Activated CD8-positive, alpha-beta T cell treated with anti-CD3 and anti-CD28 coated beads for 36 hours (primary cell): ENCODE data around the gene DRAM1. TPM values are rescaled to one million over a fixed set of nuclear protein-coding genes. Genes with fewer than 3 reads are reported as not detected.

Experiments
- ATAC-seq: fragments of 200-7000 bp; cut with Tn5 transposase; one replicate; pipeline ENCODE4 v1.10.0; 2021; ENCODE audit warnings: mild to moderate bottlenecking, moderate library complexity
- CTCF ChIA-PET: fragments of 350-600 bp; sonication (Branson Sonifier 250); formaldehyde crosslinking; loops from one replicate; lab custom pipeline; 2021; ENCODE audit warnings: antibody characterized with exemption; lab: Charles Lee
- POLR2A ChIA-PET: fragments of 350-600 bp; sonication (Branson Sonifier 250); formaldehyde crosslinking; loops from one replicate; lab custom pipeline; 2021; ENCODE audit warnings: antibody characterized with exemption; lab: Charles Lee
- DNase-seq: peaks from one replicate; pipeline ENCODE4 v3.0.0-alpha.2; 2020
- H3K27ac Mint-ChIP-seq: one replicate; pipeline ENCODE4 v1.8.0; 2021; ENCODE audit warnings: mild to moderate bottlenecking, mixed read lengths
- H3K27me3 Mint-ChIP-seq: one replicate; pipeline ENCODE4 v1.8.0; 2021; ENCODE audit warnings: mixed read lengths
- H3K36me3 Mint-ChIP-seq: one replicate; pipeline ENCODE4 v1.8.0; 2021; ENCODE audit warnings: low read depth, mixed read lengths
- H3K4me1 Mint-ChIP-seq: one replicate; pipeline ENCODE4 v1.8.0; 2021; ENCODE audit warnings: low read depth, mixed read lengths
- H3K4me3 Mint-ChIP-seq: one replicate; pipeline ENCODE4 v1.8.0; 2021; ENCODE audit warnings: mild to moderate bottlenecking, moderate library complexity, mixed read lengths
- H3K9me3 Mint-ChIP-seq: one replicate; pipeline ENCODE4 v1.8.0; 2021; ENCODE audit warnings: mixed read lengths
- CTCF ChIP-seq: fragments of 200-600 bp; IDR thresholded peaks from one replicate; pipeline ENCODE4 v1.8.0; 2022; ENCODE audit warnings: antibody characterized with exemption, mild to moderate bottlenecking
- intact Hi-C: fragments of 100-400 bp; cut with micrococcal nuclease; formaldehyde crosslinking; loops from one replicate; pipeline ENCODE4 v1.10.0; 2022
- total RNA-seq, 2 experiments: library from RNA; stranded (reverse); gene quantifications; one replicate each; pipeline ENCODE4 v1.2.3, GENCODE V29; 2021

Gene DRAM1
- total RNA-seq, 2 experiments from 2014 or later, result 3.8 to 4.3 TPM

DNA sequence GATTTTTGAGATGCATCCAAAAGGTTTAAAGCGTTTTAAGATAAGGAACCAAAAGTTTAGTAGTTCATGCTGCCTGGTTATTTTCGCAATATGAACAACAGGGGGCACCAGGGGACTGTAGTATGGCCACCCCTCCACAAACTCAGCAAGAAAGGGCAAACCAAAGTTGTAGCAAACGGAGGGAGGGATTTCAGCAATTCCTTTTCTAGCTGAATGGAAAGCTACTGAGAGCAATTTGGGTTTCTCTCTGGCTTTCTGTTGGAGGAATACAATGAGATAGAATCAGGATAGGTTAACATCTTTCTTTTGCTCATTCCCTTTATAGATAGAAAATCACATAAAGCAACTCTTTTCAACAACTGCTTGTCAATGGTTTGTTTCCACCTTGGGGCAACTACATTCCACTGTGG lies 62.5 kb downstream of the DRAM1 start:
- ChIA-PET POLR2A (interaction anchor here (0.8 kb wide), 1 partner anchor 800 kb away, joined by 3 read pairs; no protein-coding TSS in a partner anchor), CTCF (interaction anchor here (0.6 to 2.3 kb wide), 12 partner anchors 15 to 829 kb away, joined by 3 to 11 read pairs (median 3); no protein-coding TSS in a partner anchor)
- Mint-ChIP-seq H3K4me1 (no peaks in the 10 kb centered on the region), H3K9me3 (no peaks in the 10 kb centered on the region), H3K27me3 (peaks cover 14% of the 10 kb centered on the region), H3K27ac (no peak overlapping the region), H3K4me3 (no peak overlapping the region), H3K36me3 (no peaks in the 10 kb centered on the region)
- peak; percentile 83 for TF ChIP-seq CTCF
- intact Hi-C loops, result loop anchor here (10.0 kb wide), 1 partner anchor 545 kb away; the partner anchor contains the start of gene IGF1
- peak; percentile 75 for DNase-seq
- ATAC-seq, result peak; percentile 69

DNA sequence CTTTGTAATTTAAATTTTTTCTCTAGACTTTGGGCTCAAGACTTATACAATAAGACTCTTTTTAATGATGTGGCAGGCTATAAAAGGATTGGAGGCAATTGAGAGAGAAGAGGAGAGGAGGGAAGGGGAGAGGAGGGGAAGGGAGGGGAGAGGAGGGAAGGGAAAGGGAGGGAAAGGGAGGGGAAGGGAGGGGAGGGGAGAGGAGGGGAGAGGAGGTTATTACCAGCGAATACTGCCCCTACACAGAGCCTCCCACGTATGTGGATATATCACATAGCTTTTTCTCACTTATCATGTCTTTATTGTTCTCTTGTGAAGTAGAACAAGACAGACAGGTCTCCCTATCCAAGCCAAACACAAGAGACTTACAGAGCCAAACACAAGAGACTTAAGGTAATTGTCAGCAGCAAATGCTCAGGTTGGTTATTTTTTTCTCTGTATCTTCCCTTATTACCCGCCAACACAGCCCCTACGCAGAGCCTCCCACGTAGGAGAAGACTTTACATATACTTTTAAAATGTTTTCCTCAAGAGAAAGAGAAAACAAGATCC lies 63.1 kb downstream of the DRAM1 start:
- no peaks in the 10 kb centered on the region for H3K4me1 Mint-ChIP-seq
- intact Hi-C loops, result no loop called here
- ChIA-PET POLR2A (interaction anchor here (0.8 kb wide), 1 partner anchor 799 kb away, joined by 3 read pairs; no protein-coding TSS in a partner anchor), CTCF (interaction anchor here (0.6 to 2.3 kb wide), 14 partner anchors 14 to 829 kb away, joined by 3 to 11 read pairs (median 3); no protein-coding TSS in a partner anchor)
- H3K27me3 Mint-ChIP-seq, result peaks cover 14% of the 10 kb centered on the region
- TF ChIP-seq CTCF, result no peak
- ATAC-seq (no peak), DNase-seq (no peak)
- no peaks in the 10 kb centered on the region for H3K9me3 Mint-ChIP-seq
- no peak overlapping the region for H3K4me3 Mint-ChIP-seq
- H3K27ac Mint-ChIP-seq, result no peak overlapping the region
- no peaks in the 10 kb centered on the region for H3K36me3 Mint-ChIP-seq

DNA sequence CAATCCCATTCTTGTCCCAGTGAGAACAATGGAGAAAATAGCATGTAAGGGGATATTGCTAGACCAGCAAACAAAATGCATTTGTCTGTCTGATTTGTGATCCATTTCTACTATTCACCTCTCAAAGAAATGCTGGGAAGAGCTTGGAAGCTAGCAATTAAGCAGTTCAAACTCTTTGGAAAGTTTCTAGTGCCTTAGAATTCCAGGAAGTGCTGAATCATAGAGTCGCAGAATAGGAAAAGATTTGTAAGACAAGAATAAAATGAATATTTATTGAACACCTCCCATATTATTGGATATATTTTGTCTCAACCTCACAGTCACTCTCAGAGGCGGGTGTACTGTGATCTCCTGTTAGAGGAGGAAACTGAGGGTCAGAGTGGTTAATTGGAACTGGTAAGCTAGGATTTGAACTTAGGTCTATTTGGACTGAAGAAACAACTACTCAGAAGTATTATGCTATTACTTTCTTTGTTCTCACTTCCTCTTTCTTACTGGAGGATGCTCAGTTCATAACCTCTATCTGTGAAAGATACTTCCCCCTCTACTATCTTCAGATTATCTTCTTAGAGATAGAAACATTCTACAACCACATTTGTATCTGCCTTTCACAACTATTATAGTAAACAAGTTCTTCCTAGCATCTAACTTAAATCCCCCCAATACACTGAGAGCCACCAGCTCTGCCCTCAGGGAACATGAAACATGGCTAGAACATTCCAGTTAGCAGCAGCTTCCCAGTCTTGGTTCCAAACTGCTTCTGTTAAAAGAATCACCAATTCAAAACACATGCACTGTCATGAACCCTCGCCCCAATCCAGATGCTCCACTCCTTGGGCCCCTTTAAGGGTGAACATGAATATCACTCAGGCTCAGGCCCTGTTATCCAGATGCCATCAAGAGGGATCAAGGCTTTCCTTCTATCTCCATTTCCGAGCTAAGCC lies 64.2 kb downstream of the DRAM1 start:
- ChIA-PET POLR2A (interaction anchor here (0.6 kb wide), 1 partner anchor 797 kb away, joined by 3 read pairs; no protein-coding TSS in a partner anchor), CTCF (interaction anchor here (0.7 to 2.3 kb wide), 8 partner anchors 9 to 938 kb away, joined by 3 to 11 read pairs (median 4); no protein-coding TSS in a partner anchor)
- DNase-seq (no peak), ATAC-seq (no peak)
- H3K27me3 Mint-ChIP-seq, result peaks cover 12% of the 10 kb centered on the region
- no peaks in the 10 kb centered on the region for H3K36me3 Mint-ChIP-seq
- TF ChIP-seq CTCF, result no peak
- no peak overlapping the region for H3K27ac Mint-ChIP-seq
- H3K9me3 Mint-ChIP-seq, result no peaks in the 10 kb centered on the region
- intact Hi-C loops, result no loop called here
- H3K4me1 Mint-ChIP-seq, result peaks cover 4% of the 10 kb centered on the region
- no peak overlapping the region for H3K4me3 Mint-ChIP-seq

GRCh38 chr12:101942250-101942605 lies 64.8 kb downstream of the DRAM1 start:
- ChIA-PET CTCF (interaction anchor here (0.7 to 2.1 kb wide), 5 partner anchors 9 to 937 kb away, joined by 3 to 7 read pairs (median 4); no protein-coding TSS in a partner anchor), POLR2A (no interaction called here)
- Mint-ChIP-seq H3K27ac (no peak overlapping the region), H3K4me3 (no peak overlapping the region), H3K9me3 (no peaks in the 10 kb centered on the region), H3K4me1 (peaks cover 4% of the 10 kb centered on the region), H3K27me3 (peaks cover 5% of the 10 kb centered on the region), H3K36me3 (no peaks in the 10 kb centered on the region)
- intact Hi-C loops, result no loop called here
- TF ChIP-seq CTCF, result no peak
- DNase-seq (no peak), ATAC-seq (no peak)
